Progenitor cell of endocrine pancreas (in vitro differentiated cells): ENCODE measurements around the gene ZNF385B. TPM values are rescaled to one million over a fixed set of nuclear protein-coding genes. Genes with fewer than 3 reads are reported as not detected.
"Not testable (repeated sequence)": the region's sequence is repeated elsewhere in the genome, so short reads cannot be mapped to it uniquely, and the experiment has no call there.

Experiments used
- DNase-seq: peaks from one replicate; pipeline ENCODE4 v3.0.0; 2021; ENCODE audit warnings: low spot score; ENCODE audit not compliant: unreplicated experiment
- H3K27ac Mint-ChIP-seq: 2 replicates; pipeline ENCODE4 v1.8.0; 2021; ENCODE audit warnings: mild to moderate bottlenecking, moderate library complexity, mixed read lengths
- H3K27me3 Mint-ChIP-seq: 2 replicates; pipeline ENCODE4 v1.8.0; 2021; ENCODE audit warnings: mixed read lengths
- H3K36me3 Mint-ChIP-seq: 2 replicates; pipeline ENCODE4 v1.8.0; 2022; ENCODE audit warnings: mixed read lengths; ENCODE audit not compliant: insufficient read depth
- H3K4me1 Mint-ChIP-seq: 2 replicates; pipeline ENCODE4 v1.8.0; 2021; ENCODE audit warnings: low read depth, mixed read lengths
- H3K4me3 Mint-ChIP-seq: 2 replicates; pipeline ENCODE4 v1.8.0; 2021; ENCODE audit warnings: low read depth, mild to moderate bottlenecking, moderate library complexity, mixed read lengths
- H3K9me3 Mint-ChIP-seq: 2 replicates; pipeline ENCODE4 v1.8.0; 2021; ENCODE audit warnings: low read depth, mixed read lengths
- CTCF ChIP-seq: fragments of 200-600 bp; sonication (generic); IDR thresholded peaks from one replicate; pipeline ENCODE4 v1.5.0; 2021; ENCODE audit warnings: antibody characterized with exemption, mild to moderate bottlenecking; ENCODE audit not compliant: unreplicated experiment
- total RNA-seq: library from RNA; stranded (reverse); gene quantifications from 2 replicates; pipeline ENCODE4 v1.2.1, GENCODE V29; 2021

ZNF385B gene
- total RNA-seq, 1 donor from 2014 or later = 4.9 TPM

- no peaks in the 10 kb centered on the region for H3K27me3 Mint-ChIP-seq
- peaks cover 17% of the 10 kb centered on the region for H3K4me1 Mint-ChIP-seq
- H3K27ac Mint-ChIP-seq = no peak overlapping the region
- peaks cover 13% of the 10 kb centered on the region for H3K36me3 Mint-ChIP-seq
- H3K9me3 Mint-ChIP-seq = peaks cover 30% of the 10 kb centered on the region
- no peak for DNase-seq
- H3K4me3 Mint-ChIP-seq = no peak overlapping the region
- no peak for TF ChIP-seq CTCF
Measured at GRCh38 chr2:179460181-179460929, 401.1 kb downstream of the ZNF385B start.

GRCh38 chr2:179458113-179458512 lies 403.3 kb downstream of the ZNF385B start:
- Mint-ChIP-seq H3K9me3 (peaks cover 24% of the 10 kb centered on the region), H3K4me1 (peaks cover 17% of the 10 kb centered on the region)
- H3K36me3 Mint-ChIP-seq, H3K4me3 Mint-ChIP-seq, H3K27ac Mint-ChIP-seq, DNase-seq, H3K27me3 Mint-ChIP-seq: not testable (repeated sequence)

GRCh38 chr2:179455824-179456223 lies 405.6 kb downstream of the ZNF385B start:
- H3K9me3 Mint-ChIP-seq = peaks cover 19% of the 10 kb centered on the region
- DNase-seq = no peak
- no peaks in the 10 kb centered on the region for H3K27me3 Mint-ChIP-seq
- TF ChIP-seq CTCF = no peak
- peaks cover 3% of the 10 kb centered on the region for H3K36me3 Mint-ChIP-seq
- H3K4me1 Mint-ChIP-seq = peaks cover 6% of the 10 kb centered on the region
- no peak overlapping the region for H3K27ac Mint-ChIP-seq
- H3K4me3 Mint-ChIP-seq = no peak overlapping the region

GRCh38 chr2:179455172-179455524 lies 406.3 kb downstream of the ZNF385B start:
- peaks cover under 1% of the 10 kb centered on the region for H3K4me1 Mint-ChIP-seq
- no peak overlapping the region for H3K27ac Mint-ChIP-seq
- no peak for TF ChIP-seq CTCF
- H3K27me3 Mint-ChIP-seq = no peaks in the 10 kb centered on the region
- H3K36me3 Mint-ChIP-seq = peaks cover 3% of the 10 kb centered on the region
- H3K4me3 Mint-ChIP-seq = no peak overlapping the region
- peaks cover 18% of the 10 kb centered on the region for H3K9me3 Mint-ChIP-seq
- no peak for DNase-seq

GRCh38 chr2:179454443-179455171 lies 406.8 kb downstream of the ZNF385B start:
- Mint-ChIP-seq H3K4me3 (no peak overlapping the region), H3K27me3 (no peaks in the 10 kb centered on the region), H3K9me3 (peaks cover 18% of the 10 kb centered on the region), H3K27ac (no peak overlapping the region), H3K4me1 (no peaks in the 10 kb centered on the region), H3K36me3 (peaks cover 3% of the 10 kb centered on the region)
- no peak for TF ChIP-seq CTCF
- DNase-seq = no peak

- Mint-ChIP-seq H3K36me3 (no peaks in the 10 kb centered on the region), H3K4me1 (peaks cover 1% of the 10 kb centered on the region)
Measured at GRCh38 chr2:179449010-179449409, 412.4 kb downstream of the ZNF385B start.

More at GRCh38 chr2:179449010-179449409, 412.4 kb downstream of the ZNF385B start:
- Mint-ChIP-seq H3K4me3 (no peak overlapping the region), H3K27me3 (no peaks in the 10 kb centered on the region), H3K9me3 (no peaks in the 10 kb centered on the region), H3K27ac (no peak overlapping the region)
- no peak for TF ChIP-seq CTCF
- DNase-seq = no peak
